HG03575 (cell line): ENCODE data around the gene TGM5.
"Not testable (repeated sequence)": the region's sequence is repeated elsewhere in the genome, so short reads cannot be mapped to it uniquely, and the experiment has no call there.

ENCODE experiments used
- ATAC-seq: cut with Tn5 transposase; IDR thresholded peaks from one replicate; pipeline ENCODE4 v1.9.1; 2021; ENCODE audit not compliant: unreplicated experiment, insufficient number of reproducible peaks, low FRiP score; ENCODE audit errors: extremely low read depth

TGM5 gene

GRCh38 chr15:43251185-43251870 lies 15.4 kb downstream of the TGM5 start:
- ATAC-seq: no peak

DNA sequence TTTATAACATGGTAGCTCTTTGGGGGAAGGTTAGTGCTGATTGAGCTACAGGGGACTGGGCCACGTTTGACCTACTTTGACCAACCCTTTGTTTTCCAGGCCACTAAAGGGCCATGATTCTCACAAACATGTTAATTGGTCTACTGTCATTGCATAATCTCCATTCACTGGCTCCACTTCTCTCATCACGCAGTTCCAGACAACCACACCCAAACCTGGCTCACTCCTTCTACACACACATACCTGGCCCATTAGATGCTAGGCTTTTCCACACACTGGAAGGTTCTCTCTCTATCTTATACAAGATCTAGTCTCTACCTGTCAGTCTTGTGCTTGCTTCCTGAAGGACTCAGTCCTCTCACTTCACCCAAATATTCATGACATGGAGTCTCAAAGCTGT lies 15.9 kb downstream of the TGM5 start:
- no peak for ATAC-seq

DNA sequence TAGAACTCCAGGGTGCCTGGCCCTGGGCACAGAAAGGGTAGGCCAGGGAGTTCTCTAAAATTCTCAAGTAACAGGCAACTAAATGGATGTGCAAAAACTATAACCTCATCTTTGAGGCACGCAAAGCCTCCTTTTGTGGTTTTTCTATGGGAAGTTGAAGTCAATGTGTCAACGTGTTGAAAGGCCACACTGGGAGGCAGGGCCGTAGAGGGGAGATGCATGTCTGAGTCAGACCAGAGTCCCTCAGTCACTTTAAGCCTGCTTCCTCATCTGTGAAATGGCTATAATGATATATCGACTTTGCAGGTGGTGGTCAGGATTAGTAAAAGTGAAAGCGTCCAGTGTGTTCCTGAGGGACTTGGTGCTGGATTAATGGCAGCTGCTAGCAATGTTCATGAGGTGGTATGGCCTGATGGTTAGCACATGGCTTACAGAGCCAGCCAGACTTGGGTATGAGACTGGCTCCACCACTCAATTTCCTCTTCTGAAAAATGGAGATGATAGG lies 17.0 kb downstream of the TGM5 start:
- no peak for ATAC-seq

- ATAC-seq: no peak
Measured at GRCh38 chr15:43249236-43249635, 17.5 kb downstream of the TGM5 start.

GRCh38 chr15:43246261-43246774 lies 20.4 kb downstream of the TGM5 start:
- no peak for ATAC-seq

GRCh38 chr15:43244092-43244491 lies 22.6 kb downstream of the TGM5 start:
- no peak for ATAC-seq

- no peak for ATAC-seq
Measured at GRCh38 chr15:43243020-43243645, 23.6 kb downstream of the TGM5 start.

DNA sequence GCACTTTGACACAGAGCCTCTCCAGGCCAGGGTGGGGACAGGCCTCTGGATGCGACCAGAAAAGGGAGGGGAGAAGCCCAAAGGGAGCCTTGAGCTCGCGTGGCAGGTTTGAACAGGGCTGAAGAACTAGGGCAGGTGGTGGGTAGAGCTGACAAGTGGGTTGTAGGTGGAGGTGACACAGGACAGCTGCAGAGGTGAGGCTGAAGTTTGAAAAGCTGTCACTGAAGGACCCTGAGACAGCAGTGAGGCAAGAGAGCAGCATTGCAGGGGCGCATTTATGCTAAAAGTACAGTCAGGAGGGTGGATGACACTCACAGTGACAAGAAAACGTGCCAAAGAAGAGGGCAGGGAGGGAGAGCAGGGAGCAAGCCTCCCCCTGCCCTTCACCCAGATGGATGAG lies 24.1 kb downstream of the TGM5 start:
- no peak for ATAC-seq

- no peak for ATAC-seq
Measured at GRCh38 chr15:43241100-43241499, 25.6 kb downstream of the TGM5 start.

DNA sequence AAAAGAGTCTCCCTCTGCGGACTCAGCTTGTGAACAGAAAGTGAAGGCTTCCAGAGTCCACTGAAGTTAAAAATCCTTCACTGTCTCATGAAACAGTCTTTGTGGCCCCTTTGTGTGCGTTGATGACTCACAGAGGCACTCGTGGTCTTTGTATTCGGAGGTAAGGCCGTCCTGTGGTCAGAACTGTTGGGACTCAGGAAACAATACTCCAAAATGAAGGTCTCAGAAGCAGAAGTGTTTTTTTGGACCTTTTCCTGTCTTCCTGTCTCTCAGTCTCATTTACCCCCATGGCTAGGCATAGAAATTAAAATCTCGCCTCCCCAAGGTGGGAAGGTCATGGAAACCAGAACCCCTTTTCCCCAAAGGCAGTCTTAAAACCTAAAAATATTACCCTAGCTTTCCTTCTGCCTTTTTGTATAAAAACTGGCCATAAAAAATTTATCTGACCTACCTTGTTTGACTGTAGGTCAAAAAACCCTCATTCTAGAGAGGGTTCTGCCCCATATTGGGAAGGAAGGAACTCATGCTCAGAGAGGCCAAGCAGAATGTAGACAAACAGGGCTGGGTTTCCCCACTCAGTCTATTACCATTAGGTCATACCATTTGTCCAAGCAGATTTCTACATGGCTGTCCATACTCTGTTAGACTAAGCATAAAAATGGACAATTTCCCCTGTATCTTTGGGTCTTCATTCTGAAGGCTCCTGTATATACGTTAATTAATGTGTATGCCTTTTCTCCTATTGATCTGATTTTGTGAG lies 26.8 kb downstream of the TGM5 start:
- ATAC-seq: no peak

- no peak for ATAC-seq
Measured at GRCh38 chr15:43238671-43239131, 28.0 kb downstream of the TGM5 start.

GRCh38 chr15:43237842-43238470 lies 28.8 kb downstream of the TGM5 start:
- ATAC-seq: no peak

DNA sequence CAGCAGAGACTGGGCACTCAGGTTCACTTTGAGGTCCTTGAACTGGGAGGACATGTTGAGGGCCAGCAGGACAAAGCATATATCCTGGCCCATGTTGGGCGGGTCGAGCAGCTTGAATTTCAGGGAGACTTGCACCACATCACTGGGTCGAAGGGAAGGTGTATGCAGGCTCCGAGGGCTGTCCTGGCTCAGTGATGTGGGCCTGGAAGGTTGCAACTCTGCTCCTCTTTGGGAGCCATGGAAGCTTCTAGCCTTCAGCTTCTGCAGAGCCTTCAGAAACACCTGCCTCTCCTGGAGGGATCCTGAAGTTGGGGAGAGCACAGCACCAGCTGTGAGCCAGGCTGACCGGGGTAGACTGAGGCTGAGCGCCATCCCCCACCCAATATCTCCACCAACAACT lies 31.2 kb downstream of the TGM5 start:
- ATAC-seq: no peak

GRCh38 chr15:43232289-43232874 lies 34.3 kb downstream of the TGM5 start:
- ATAC-seq: no peak

- ATAC-seq: no peak
Measured at GRCh38 chr15:43230640-43231115, 36.0 kb downstream of the TGM5 start.

DNA sequence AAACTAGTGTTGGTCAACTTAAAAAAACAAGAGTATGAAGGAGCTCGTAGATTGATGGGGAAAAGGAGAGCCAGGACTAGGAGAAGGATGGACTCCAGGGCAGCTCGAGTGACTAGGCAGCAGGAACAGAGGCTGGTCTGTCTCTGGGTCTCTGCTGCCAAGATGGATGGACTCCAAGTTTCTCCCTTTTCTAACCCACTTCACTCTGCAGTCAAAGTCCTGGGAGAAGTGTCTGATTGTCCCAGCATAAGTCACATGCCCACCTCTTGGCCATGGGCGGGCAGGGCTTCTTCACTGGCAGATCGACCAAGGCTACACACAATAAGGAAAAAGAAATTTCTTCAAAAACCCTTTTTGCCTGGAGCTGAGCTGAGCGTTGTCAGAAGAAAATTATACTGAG lies 36.8 kb downstream of the TGM5 start:
- ATAC-seq: no peak

DNA sequence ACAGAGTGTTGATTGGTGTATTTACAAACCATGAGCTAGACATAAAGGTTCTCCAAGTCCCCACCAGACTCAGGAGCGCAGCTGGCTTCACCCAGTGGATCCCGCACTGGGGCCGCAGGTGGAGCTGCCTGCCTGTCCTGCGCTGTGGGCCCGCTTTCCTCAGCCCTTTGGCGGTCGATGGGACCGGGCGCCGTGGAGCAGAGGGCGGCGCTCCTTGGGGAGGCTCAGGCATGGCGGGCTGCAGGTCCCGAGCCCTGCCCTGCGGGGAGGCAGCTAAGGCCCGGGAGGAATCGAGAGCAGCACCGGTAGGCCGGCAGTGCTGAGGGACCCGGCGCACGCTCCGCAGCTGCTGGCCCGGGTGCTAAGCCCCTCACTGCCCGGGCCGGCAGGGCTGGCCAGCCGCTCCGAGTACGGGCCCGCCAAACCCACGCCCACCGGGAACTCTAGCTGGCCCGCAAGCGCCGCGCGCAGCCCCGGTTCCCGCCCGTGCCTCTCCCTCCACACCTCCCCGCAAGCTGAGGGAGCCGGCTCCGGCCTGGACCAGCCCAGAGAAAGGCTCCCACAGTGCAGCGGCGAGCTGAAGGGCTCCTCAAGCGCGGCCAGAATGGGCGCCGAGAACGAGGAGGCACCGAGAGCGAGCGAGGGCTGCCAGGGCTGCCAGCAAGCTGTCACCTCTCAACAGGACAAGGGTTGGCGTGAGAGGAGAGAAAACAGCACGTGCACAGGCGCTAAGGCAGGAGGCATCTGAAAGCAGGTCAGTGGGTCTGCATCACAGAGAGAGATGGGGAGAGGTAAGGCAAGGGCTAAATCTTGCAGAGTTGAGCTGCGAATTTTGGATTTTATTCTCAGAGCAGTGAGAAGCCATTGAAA lies 40.1 kb downstream of the TGM5 start:
- ATAC-seq: no peak

DNA sequence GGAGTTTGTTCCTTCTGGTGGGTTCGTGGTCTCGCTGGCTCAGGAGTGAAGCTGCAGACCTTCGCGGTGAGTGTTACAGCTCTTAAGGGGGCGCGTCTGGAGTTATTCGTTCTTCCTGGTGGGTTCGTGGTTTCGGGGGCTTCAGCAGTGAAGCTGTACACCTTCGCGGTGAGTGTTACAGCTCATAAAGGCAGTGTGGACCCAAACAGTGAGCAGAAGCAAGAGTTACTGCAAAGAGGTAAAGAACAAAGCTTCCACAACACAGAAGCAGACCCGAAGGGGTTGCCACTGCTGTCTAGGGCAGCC lies 40.8 kb downstream of the TGM5 start:
- ATAC-seq: not testable (repeated sequence)
